PC-3 (cell line): ENCODE measurements around the gene HSPB9. TPM values are rescaled to one million over a fixed set of nuclear protein-coding genes. Genes with fewer than 3 reads are reported as not detected.

Source experiments
- ATAC-seq: fragments of 200-7000 bp; cut with Tn5 transposase; 2 replicates; pipeline ENCODE4 v1.9.1; 2020; ENCODE audit warnings: mild to moderate bottlenecking, moderate library complexity
- BruUV-seq: library from RNA; stranded (reverse); fragments of 400-500 nt; replicated peaks from 2 replicates; lab custom pipeline; 2021; lab: Mats Ljungman, UMichigan
- CTCF ChIA-PET: fragments of 300-600 bp; sonication (Branson Sonifier 250); formaldehyde crosslinking; loops from one replicate; lab custom pipeline; 2022; ENCODE audit warnings: antibody characterized with exemption; lab: Charles Lee
- POLR2A ChIA-PET: fragments of 300-600 bp; sonication (Branson Sonifier 250); formaldehyde crosslinking; loops from one replicate; lab custom pipeline; 2022; ENCODE audit warnings: antibody characterized with exemption; ENCODE audit not compliant: unreplicated experiment; lab: Charles Lee
- DNase-seq: peaks from one replicate; pipeline ENCODE4 v3.0.0-alpha.2; 2015
- H2AFZ ChIP-seq: fragments of 300-600 bp; sonication (generic); 2 replicates; pipeline ENCODE4 v1.6.0; 2016; ENCODE audit warnings: antibody characterized with exemption, low read length
- H3F3A ChIP-seq: fragments of 300-600 bp; sonication (generic); one replicate; pipeline ENCODE4 v1.6.0; 2017; ENCODE audit warnings: antibody characterized with exemption, low read length, control low read depth, mild to moderate bottlenecking; ENCODE audit not compliant: unreplicated experiment
- H3K27ac ChIP-seq: fragments of 300-600 bp; sonication (generic); 2 replicates; pipeline ENCODE4 v1.5.1; 2016; ENCODE audit warnings: mild to moderate bottlenecking, low read length
- H3K27me3 ChIP-seq: fragments of 300-600 bp; sonication (generic); 2 replicates; pipeline ENCODE4 v1.6.1; 2016; ENCODE audit warnings: low read length, mixed read lengths
- H3K36me3 ChIP-seq: fragments of 300-600 bp; sonication (generic); 2 replicates; pipeline ENCODE4 v1.6.1; 2016; ENCODE audit warnings: low read depth, mixed run types, low read length, mixed read lengths
- H3K4me1 ChIP-seq: fragments of 300-600 bp; sonication (generic); 2 replicates; pipeline ENCODE4 v1.5.1; 2016; ENCODE audit warnings: low read length; ENCODE audit not compliant: insufficient read depth
- H3K4me2 ChIP-seq: fragments of 300-600 bp; sonication (generic); 2 replicates; pipeline ENCODE4 v1.6.0; 2016; ENCODE audit warnings: low read length
- H3K4me3 ChIP-seq: fragments of 300-600 bp; sonication (generic); 2 replicates; pipeline ENCODE4 v1.5.1; 2016; ENCODE audit warnings: mild to moderate bottlenecking, low read length, mixed read lengths
- H3K79me2 ChIP-seq: fragments of 300-600 bp; sonication (generic); 2 replicates; pipeline ENCODE4 v1.6.1; 2017; ENCODE audit warnings: low read length, mixed read lengths
- H3K9ac ChIP-seq: fragments of 300-600 bp; sonication (generic); 2 replicates; pipeline ENCODE4 v1.6.0; 2016; ENCODE audit warnings: mild to moderate bottlenecking, low read length
- H3K9me2 ChIP-seq: fragments of 300-600 bp; sonication (generic); replicated peaks from 2 replicates; pipeline ENCODE4 v1.6.1; 2016; ENCODE audit warnings: mixed run types, low read length, mixed read lengths
- H3K9me3 ChIP-seq: fragments of 300-600 bp; sonication (generic); 2 replicates; pipeline ENCODE4 v1.6.1; 2016; ENCODE audit warnings: low read length, mixed read lengths
- H4K20me1 ChIP-seq: fragments of 300-600 bp; sonication (generic); 2 replicates; pipeline ENCODE4 v1.6.1; 2016; ENCODE audit warnings: low read length, mixed read lengths
- EZH2 ChIP-seq: fragments of 300-600 bp; sonication (generic); IDR thresholded peaks from one replicate; pipeline ENCODE4 v1.6.1; 2017; ENCODE audit warnings: antibody characterized with exemption, mild to moderate bottlenecking, low read length; ENCODE audit not compliant: unreplicated experiment
- EZH2phosphoT487 ChIP-seq: fragments of 300-600 bp; sonication (generic); IDR thresholded peaks from 2 replicates; pipeline ENCODE4 v1.6.1; 2018; ENCODE audit warnings: mild to moderate bottlenecking, antibody characterized with exemption, low read length, borderline replicate concordance
- intact Hi-C: fragments of 100-400 bp; cut with micrococcal nuclease; formaldehyde crosslinking; loops from 2 replicates; pipeline ENCODE4 v1.9.0; 2023
- total RNA-seq: library from RNA; depleted of rRNA; stranded (reverse); fragments of >200 nt; gene quantifications from 2 replicates; pipeline ENCODE4 v1.2.3, GENCODE V29; 2014
- TF ChIP-seq, protein P1 (sequence below): fragments of 300-600 bp; sonication (generic); conservative IDR thresholded peaks from 2 replicates; pipeline ENCODE4 v1.5.1; 2017; ENCODE audit warnings: antibody characterized with exemption, low read depth, mild to moderate bottlenecking, low read length

The HSPB9 gene
- total RNA-seq, 1 experiment from 2014 or later: not detected

DNA sequence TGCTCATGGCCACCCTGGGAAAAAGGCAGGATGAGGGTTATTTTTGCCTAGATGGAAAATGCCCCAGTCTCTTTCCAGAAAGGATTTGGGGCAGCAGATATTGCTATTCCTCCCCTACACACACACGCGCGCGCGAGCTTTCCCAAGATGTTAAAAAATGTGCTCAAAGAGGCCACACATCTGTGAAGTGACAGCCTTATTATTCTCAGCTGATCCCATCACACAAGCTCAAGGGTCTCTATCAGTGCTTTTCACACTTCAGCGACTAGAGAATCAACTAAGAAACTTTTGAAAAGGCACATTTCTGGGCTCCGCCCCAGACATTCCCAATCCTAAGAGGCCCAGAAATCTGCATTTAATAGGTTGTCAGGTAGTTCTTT, 37.9 kb downstream of the HSPB9 start:
- Histone ChIP-seq H3K9me2 (no peaks in the 10 kb centered on the region), H3K4me3 (no peak overlapping the region), H3K4me1 (no peaks in the 10 kb centered on the region), H3K27me3 (no peaks in the 10 kb centered on the region), H3K79me2 (no peaks in the 10 kb centered on the region), H3F3A (no peaks in the 10 kb centered on the region), H3K4me2 (no peak overlapping the region), H3K9me3 (no peaks in the 10 kb centered on the region), H3K27ac (no peak overlapping the region), H3K9ac (no peak overlapping the region), H3K36me3 (no peaks in the 10 kb centered on the region), H2AFZ (no peak overlapping the region), H4K20me1 (no peaks in the 10 kb centered on the region)
- CTCF ChIA-PET: no interaction called here
- intact Hi-C loops: no loop called here
- POLR2A ChIA-PET: no interaction called here
- DNase-seq: no peak
- no peak for ATAC-seq
- TF ChIP-seq EZH2phosphoT487 (no peak), EZH2 (no peak)
- TF ChIP-seq, protein P1, sequence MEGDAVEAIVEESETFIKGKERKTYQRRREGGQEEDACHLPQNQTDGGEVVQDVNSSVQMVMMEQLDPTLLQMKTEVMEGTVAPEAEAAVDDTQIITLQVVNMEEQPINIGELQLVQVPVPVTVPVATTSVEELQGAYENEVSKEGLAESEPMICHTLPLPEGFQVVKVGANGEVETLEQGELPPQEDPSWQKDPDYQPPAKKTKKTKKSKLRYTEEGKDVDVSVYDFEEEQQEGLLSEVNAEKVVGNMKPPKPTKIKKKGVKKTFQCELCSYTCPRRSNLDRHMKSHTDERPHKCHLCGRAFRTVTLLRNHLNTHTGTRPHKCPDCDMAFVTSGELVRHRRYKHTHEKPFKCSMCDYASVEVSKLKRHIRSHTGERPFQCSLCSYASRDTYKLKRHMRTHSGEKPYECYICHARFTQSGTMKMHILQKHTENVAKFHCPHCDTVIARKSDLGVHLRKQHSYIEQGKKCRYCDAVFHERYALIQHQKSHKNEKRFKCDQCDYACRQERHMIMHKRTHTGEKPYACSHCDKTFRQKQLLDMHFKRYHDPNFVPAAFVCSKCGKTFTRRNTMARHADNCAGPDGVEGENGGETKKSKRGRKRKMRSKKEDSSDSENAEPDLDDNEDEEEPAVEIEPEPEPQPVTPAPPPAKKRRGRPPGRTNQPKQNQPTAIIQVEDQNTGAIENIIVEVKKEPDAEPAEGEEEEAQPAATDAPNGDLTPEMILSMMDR: no peak
- BruUV-seq: no TSS peak

DNA sequence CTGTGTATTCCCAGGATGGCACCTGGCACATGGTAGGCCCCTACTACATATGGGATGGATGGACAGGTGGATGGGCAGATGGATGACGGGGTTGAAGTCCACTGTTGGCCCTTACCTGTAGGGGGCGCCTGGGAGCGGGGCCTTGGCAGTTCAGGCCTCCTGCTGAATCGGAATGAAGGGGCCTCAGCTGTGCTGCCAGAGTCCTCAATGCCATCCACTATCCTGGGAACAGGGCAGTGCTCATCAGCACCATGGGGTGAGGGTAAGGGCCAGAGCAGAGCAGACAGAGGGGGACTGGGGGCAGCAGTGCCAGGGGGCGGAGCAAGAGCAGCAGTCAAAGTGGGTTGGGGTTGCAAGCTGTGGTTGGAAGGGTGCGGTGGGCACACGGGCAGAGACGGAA, 40.5 kb downstream of the HSPB9 start:
- DNase-seq: no peak
- H3K9me3 ChIP-seq: no peaks in the 10 kb centered on the region
- no peak overlapping the region for H3K9ac ChIP-seq
- H3K79me2 ChIP-seq: no peaks in the 10 kb centered on the region
- H3K4me3 ChIP-seq: no peak overlapping the region
- no peaks in the 10 kb centered on the region for H3F3A ChIP-seq
- H3K27ac ChIP-seq: no peak overlapping the region
- CTCF ChIA-PET: no interaction called here
- no peaks in the 10 kb centered on the region for H3K4me1 ChIP-seq
- no peaks in the 10 kb centered on the region for H3K36me3 ChIP-seq
- no peaks in the 10 kb centered on the region for H3K27me3 ChIP-seq
- POLR2A ChIA-PET: no interaction called here
- no peaks in the 10 kb centered on the region for H3K9me2 ChIP-seq
- TF ChIP-seq, protein P1: no peak
- no peak for TF ChIP-seq EZH2phosphoT487
- TF ChIP-seq EZH2: no peak
- no peak overlapping the region for H2AFZ ChIP-seq
- no peak overlapping the region for H3K4me2 ChIP-seq
- H4K20me1 ChIP-seq: no peaks in the 10 kb centered on the region
- intact Hi-C loops: no loop called here
- no TSS peak for BruUV-seq
- ATAC-seq: no peak

DNA sequence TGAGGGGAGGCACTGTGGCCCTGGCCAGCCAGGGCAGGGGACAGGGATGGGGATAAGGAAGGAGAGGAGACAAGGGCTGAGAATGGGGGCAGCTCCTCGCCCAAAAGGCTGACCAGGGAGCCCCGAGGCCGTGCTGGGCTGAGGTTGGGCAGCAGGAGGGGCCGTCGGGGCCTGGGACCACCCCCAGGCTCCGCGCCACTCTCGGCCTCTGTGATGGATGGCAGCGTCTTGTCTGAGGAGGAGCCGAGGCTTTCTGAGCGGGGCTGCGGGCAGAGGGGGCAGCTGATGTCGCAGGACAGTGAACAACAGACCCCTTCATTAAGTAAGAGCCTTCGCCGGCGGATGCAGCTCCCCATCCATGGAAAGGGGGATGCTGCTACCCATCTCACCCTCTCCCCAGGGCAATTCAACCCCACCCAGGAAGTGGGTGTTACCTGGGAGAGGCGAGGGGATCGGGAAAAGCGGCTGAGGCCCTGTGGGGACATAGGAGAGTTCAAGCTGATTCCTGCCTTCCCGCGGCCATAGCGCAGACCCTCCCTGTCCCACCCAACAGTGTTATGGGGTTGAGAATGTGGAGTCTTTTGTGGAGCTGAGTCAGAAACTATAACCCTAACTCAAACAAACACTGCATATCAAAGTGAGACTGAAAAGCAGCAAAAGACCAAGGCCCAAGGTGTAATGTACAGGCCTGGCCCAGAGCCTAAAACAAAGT, 41.2 kb downstream of the HSPB9 start:
- TF ChIP-seq, protein P1: no peak
- TF ChIP-seq EZH2 (no peak), EZH2phosphoT487 (no peak)
- Histone ChIP-seq H3K27me3 (no peaks in the 10 kb centered on the region), H3F3A (no peaks in the 10 kb centered on the region), H3K9me3 (no peaks in the 10 kb centered on the region), H3K4me3 (no peak overlapping the region), H3K4me2 (no peak overlapping the region), H3K9me2 (no peaks in the 10 kb centered on the region), H3K27ac (no peak overlapping the region), H3K9ac (no peak overlapping the region), H3K36me3 (no peaks in the 10 kb centered on the region), H3K4me1 (no peaks in the 10 kb centered on the region), H3K79me2 (no peaks in the 10 kb centered on the region), H2AFZ (no peak overlapping the region), H4K20me1 (no peaks in the 10 kb centered on the region)
- POLR2A ChIA-PET: no interaction called here
- intact Hi-C loops: no loop called here
- ATAC-seq: no peak
- BruUV-seq: no TSS peak
- DNase-seq: no peak
- CTCF ChIA-PET: no interaction called here
